OCI-LY7 (cell line): Measurements from ENCODE around the gene CALY. TPM values are rescaled to one million over a fixed set of nuclear protein-coding genes. Genes with fewer than 3 reads are reported as not detected.
"Not testable (repeated sequence)": the region's sequence is repeated elsewhere in the genome, so short reads cannot be mapped to it uniquely, and the experiment has no call there.

Experiments used
- BruUV-seq: library from RNA; stranded (reverse); fragments of 400-500 nt; replicated peaks from 2 replicates; lab custom pipeline; 2021; lab: Mats Ljungman, UMichigan
- CTCF ChIA-PET: fragments of 300-600 bp; sonication (Branson Sonifier 250); formaldehyde crosslinking; loops from one replicate; lab custom pipeline; 2022; ENCODE audit warnings: antibody characterized with exemption; ENCODE audit not compliant: unreplicated experiment; lab: Charles Lee
- POLR2A ChIA-PET: fragments of 300-600 bp; sonication (Branson Sonifier 250); formaldehyde crosslinking; loops from one replicate; lab custom pipeline; 2022; ENCODE audit warnings: antibody characterized with exemption; lab: Charles Lee
- DNase-seq: peaks from one replicate; pipeline ENCODE4 v3.0.0-alpha.2; 2015; ENCODE audit warnings: low spot score
- H2AFZ ChIP-seq: fragments of 200-600 bp; sonication (generic), shearing (Covaris generic); 2 replicates; pipeline ENCODE4 v1.6.1; 2014; ENCODE audit warnings: mild to moderate bottlenecking, antibody characterized with exemption, low read length, moderate library complexity
- H3K27ac ChIP-seq: fragments of 200-600 bp; sonication (generic); 2 replicates; pipeline ENCODE4 v1.5.1; 2014; ENCODE audit warnings: mixed run types, low read depth, mild to moderate bottlenecking, moderate library complexity, low read length, inconsistent platforms; ENCODE audit not compliant: poor library complexity, severe bottlenecking
- H3K36me3 ChIP-seq: fragments of 200-600 bp; sonication (generic); 2 replicates; pipeline ENCODE4 v1.6.1; 2014; ENCODE audit warnings: mild to moderate bottlenecking, antibody characterized with exemption, low read length, moderate library complexity, mixed read lengths; ENCODE audit not compliant: insufficient read depth
- H3K4me1 ChIP-seq: fragments of 200-600 bp; sonication (generic); 2 replicates; pipeline ENCODE4 v1.5.1; 2014; ENCODE audit warnings: mild to moderate bottlenecking, low read length; ENCODE audit not compliant: insufficient read depth, poor library complexity, severe bottlenecking
- H3K4me2 ChIP-seq: fragments of 200-600 bp; sonication (generic); 2 replicates; pipeline ENCODE4 v1.6.1; 2014; ENCODE audit warnings: mild to moderate bottlenecking, low read length
- H3K4me3 ChIP-seq: fragments of 200-600 bp; sonication (generic); 2 replicates; pipeline ENCODE4 v1.5.1; 2014; ENCODE audit warnings: mild to moderate bottlenecking, low read depth, low read length; ENCODE audit not compliant: poor library complexity, severe bottlenecking
- H3K79me2 ChIP-seq: fragments of 200-600 bp; sonication (generic); 2 replicates; pipeline ENCODE4 v1.6.1; 2016; ENCODE audit warnings: low read depth, mild to moderate bottlenecking, low read length, moderate library complexity, mixed read lengths; ENCODE audit not compliant: insufficient read depth
- H3K9me2 ChIP-seq: fragments of 200-600 bp; sonication (generic); 2 replicates; pipeline ENCODE4 v1.6.1; 2016; ENCODE audit warnings: mild to moderate bottlenecking, low read length, mixed read lengths; ENCODE audit not compliant: insufficient read depth
- H3K9me3 ChIP-seq: fragments of 200-600 bp; sonication (generic); 2 replicates; pipeline ENCODE4 v1.6.1; 2014; ENCODE audit warnings: mild to moderate bottlenecking, mixed run types, low read length, mixed read lengths
- H4K20me1 ChIP-seq: fragments of 200-600 bp; sonication (generic); 2 replicates; pipeline ENCODE4 v1.6.1; 2014; ENCODE audit warnings: mild to moderate bottlenecking, antibody characterized with exemption, low read length, moderate library complexity, mixed read lengths; ENCODE audit not compliant: insufficient read depth
- EZH2phosphoT487 ChIP-seq: fragments of 200-600 bp; sonication (generic); IDR thresholded peaks from 2 replicates; pipeline ENCODE4 v1.6.1; 2018; ENCODE audit warnings: low read depth, borderline replicate concordance, mild to moderate bottlenecking, mixed run types, antibody characterized with exemption, low read length, moderate library complexity, mixed read lengths
- intact Hi-C: fragments of 100-400 bp; cut with micrococcal nuclease; formaldehyde crosslinking; loops from one replicate; pipeline ENCODE4 v1.10.0; 2022; ENCODE audit not compliant: unreplicated experiment
- total RNA-seq, 2 experiments: library from RNA; depleted of rRNA in 1 of 2; stranded (reverse); fragments of >200 nt in 1 of 2; shearing (Covaris generic) in 1 of 2; gene quantifications; 2 replicates each; pipeline ENCODE4 v1.2.3, GENCODE V29; 2014 to 2022
- TF ChIP-seq, protein P1 (sequence below): fragments of 200-600 bp; sonication (generic); conservative IDR thresholded peaks from 2 replicates; pipeline ENCODE4 v1.5.1; 2014; ENCODE audit warnings: mild to moderate bottlenecking, antibody characterized with exemption, low read length, moderate library complexity, mixed read lengths

The CALY gene
- total RNA-seq, 2 experiments from 2014 or later: not detected

DNA sequence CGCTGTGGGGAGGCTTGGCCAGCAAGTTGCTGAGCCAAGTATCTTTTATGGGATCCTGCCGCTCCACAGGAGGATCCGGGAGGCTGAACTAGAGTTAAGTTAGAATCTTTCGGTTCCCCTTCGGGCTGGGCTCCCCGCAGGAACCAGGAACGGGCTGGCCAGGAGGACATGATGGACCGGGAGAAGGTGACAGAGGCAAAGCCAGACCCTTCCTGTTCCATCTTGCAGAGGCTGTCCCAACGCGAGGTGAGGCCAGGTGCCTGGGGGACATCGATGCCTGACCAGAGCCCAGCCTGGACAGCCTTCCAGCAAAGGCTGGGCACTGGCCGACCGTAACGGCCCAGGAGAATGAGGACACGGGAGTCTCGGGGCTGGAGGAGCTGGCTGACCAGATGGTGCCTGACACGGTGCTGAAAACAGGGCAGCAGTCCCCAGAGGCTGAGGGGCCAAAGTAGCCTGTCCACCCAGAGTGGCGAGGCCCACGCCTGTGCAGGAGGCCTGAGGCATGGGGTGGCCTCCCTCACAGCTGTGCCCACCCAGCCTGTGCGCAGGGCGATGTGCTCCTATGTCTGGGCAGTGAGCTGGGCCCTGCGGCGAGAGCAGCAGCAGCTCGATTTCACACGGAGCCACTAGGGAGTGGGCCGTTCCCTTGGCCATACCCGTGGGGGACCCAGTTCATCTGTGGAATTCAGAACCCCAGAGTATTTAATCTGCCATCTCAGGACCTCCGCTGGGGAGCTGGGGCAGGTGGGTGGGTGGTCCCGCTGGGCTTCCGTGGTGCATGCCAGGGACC lies 40.5 kb upstream of the CALY start:
- CTCF ChIA-PET: no interaction called here
- POLR2A ChIA-PET: interaction anchor here (0.8 to 1.2 kb wide), 3 partner anchors 9 to 13 kb away, joined by 3 to 4 read pairs (median 3); no protein-coding TSS in a partner anchor
- Histone ChIP-seq H3K27ac (no peak overlapping the region), H3K4me2 (no peak overlapping the region), H3K36me3 (no peaks in the 10 kb centered on the region), H3K4me3 (no peak overlapping the region), H3K79me2 (no peaks in the 10 kb centered on the region), H3K9me3 (no peaks in the 10 kb centered on the region), H3K4me1 (peaks cover 32% of the 10 kb centered on the region), H4K20me1 (no peaks in the 10 kb centered on the region), H3K9me2 (no peaks in the 10 kb centered on the region), H2AFZ (no peak overlapping the region)
- no peak for TF ChIP-seq EZH2phosphoT487
- TF ChIP-seq, protein P1, sequence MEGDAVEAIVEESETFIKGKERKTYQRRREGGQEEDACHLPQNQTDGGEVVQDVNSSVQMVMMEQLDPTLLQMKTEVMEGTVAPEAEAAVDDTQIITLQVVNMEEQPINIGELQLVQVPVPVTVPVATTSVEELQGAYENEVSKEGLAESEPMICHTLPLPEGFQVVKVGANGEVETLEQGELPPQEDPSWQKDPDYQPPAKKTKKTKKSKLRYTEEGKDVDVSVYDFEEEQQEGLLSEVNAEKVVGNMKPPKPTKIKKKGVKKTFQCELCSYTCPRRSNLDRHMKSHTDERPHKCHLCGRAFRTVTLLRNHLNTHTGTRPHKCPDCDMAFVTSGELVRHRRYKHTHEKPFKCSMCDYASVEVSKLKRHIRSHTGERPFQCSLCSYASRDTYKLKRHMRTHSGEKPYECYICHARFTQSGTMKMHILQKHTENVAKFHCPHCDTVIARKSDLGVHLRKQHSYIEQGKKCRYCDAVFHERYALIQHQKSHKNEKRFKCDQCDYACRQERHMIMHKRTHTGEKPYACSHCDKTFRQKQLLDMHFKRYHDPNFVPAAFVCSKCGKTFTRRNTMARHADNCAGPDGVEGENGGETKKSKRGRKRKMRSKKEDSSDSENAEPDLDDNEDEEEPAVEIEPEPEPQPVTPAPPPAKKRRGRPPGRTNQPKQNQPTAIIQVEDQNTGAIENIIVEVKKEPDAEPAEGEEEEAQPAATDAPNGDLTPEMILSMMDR: no peak
- no TSS peak for BruUV-seq
- intact Hi-C loops: no loop called here
- no peak for DNase-seq

DNA sequence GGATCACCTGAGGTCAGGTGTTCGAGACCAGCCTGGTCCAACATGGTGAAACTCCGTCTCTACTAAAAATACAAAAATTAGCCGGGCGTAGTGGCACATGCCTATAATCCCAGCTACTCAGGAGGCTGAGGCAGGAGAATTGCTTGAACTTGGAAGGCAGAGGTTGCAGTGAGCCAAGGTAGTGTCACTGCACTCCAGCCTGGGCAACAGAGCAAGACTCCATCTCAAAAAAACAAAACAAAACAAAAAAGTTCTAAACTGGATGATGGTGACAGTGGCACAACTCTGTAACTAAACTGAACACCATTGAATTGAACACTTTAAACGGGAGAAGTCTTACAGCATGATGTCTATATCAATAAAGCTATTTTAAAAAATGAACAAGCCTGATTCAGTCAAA lies 39.5 kb upstream of the CALY start:
- H3K79me2 ChIP-seq, H3K27ac ChIP-seq, H4K20me1 ChIP-seq, H2AFZ ChIP-seq, DNase-seq, H3K4me3 ChIP-seq, BruUV-seq, CTCF ChIA-PET, intact Hi-C loops, H3K9me2 ChIP-seq, H3K4me2 ChIP-seq, H3K36me3 ChIP-seq, H3K9me3 ChIP-seq: not testable (repeated sequence)
- peaks cover 37% of the 10 kb centered on the region for H3K4me1 ChIP-seq
- POLR2A ChIA-PET: interaction anchor here (1.0 kb wide), 1 partner anchor 11 kb away, joined by 4 read pairs; no protein-coding TSS in a partner anchor

DNA sequence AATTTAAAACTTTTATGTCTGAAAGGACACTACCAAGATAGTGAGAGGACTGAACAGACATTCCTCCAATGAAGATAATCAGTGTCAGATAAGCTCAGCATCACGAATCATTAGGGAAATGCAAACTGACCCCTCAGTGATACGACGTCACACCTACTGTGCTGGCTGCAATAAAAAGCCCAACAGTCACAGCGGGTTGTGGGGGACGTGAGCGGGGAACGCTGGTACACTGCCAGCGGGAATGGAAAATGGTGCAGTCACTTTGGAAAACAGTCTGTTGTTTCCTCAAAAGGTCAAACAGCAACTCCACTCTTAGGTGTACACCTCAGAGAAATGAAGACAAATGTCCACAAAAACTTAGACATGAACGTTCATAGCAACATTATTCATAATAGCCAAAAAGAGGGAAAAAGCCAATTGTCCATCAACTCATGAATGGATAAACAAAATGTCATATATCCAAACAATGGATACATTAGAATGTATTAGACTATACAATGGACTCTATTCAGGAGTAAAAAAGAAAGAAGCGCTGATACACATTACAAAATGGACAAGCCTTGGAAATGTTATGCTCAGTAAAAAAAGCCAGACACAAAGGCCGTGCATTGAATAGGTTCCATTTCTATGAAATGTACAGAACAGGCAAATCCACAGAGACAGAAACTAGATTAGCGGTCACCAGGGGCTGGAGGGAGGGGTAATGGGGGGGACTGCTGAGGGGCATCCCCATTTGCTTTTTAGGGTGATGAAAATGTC lies 38.8 kb upstream of the CALY start:
- H4K20me1 ChIP-seq: no peaks in the 10 kb centered on the region
- peaks cover 37% of the 10 kb centered on the region for H3K4me1 ChIP-seq
- H2AFZ ChIP-seq: no peak overlapping the region
- no peaks in the 10 kb centered on the region for H3K79me2 ChIP-seq
- POLR2A ChIA-PET: interaction anchor here (1.0 kb wide), 1 partner anchor 12 kb away, joined by 4 read pairs; no protein-coding TSS in a partner anchor
- DNase-seq: no peak
- no peaks in the 10 kb centered on the region for H3K9me2 ChIP-seq
- no peak overlapping the region for H3K27ac ChIP-seq
- H3K4me3 ChIP-seq: no peak overlapping the region
- no peaks in the 10 kb centered on the region for H3K36me3 ChIP-seq
- no TSS peak for BruUV-seq
- no peak overlapping the region for H3K4me2 ChIP-seq
- intact Hi-C loops: no loop called here
- TF ChIP-seq, protein P1: no peak
- TF ChIP-seq EZH2phosphoT487: no peak
- CTCF ChIA-PET: no interaction called here
- no peaks in the 10 kb centered on the region for H3K9me3 ChIP-seq
